Subcutaneous abdominal adipose tissue (tissue), 5 donors: Measurements from ENCODE around the gene AP5S1.

Experiments used
- H3K27ac ChIP-seq: one replicate; pipeline ENCODE4 v1.7.0; 2013; ENCODE audit warnings: low read depth, mild to moderate bottlenecking, inconsistent platforms, low read length, moderate library complexity
- H3K27me3 ChIP-seq, 5 donors: one replicate each; pipeline ENCODE4 v1.7.0; 2013; ENCODE audit warnings: low read length in 5 of 5, inconsistent platforms in 1 of 5; ENCODE audit not compliant: control insufficient read depth in 5 of 5, insufficient read depth in 4 of 5
- H3K36me3 ChIP-seq, 5 donors: one replicate each; pipeline ENCODE4 v1.7.0; 2013; ENCODE audit warnings: low read length in 5 of 5; ENCODE audit not compliant: control insufficient read depth in 5 of 5, insufficient read depth in 5 of 5
- H3K4me1 ChIP-seq, 5 donors: one replicate each; pipeline ENCODE4 v1.7.0; 2013; ENCODE audit warnings: low read length in 5 of 5, mild to moderate bottlenecking in 3 of 5, moderate library complexity in 1 of 5; ENCODE audit not compliant: control insufficient read depth in 5 of 5, insufficient read depth in 5 of 5
- H3K4me3 ChIP-seq, 5 donors: one replicate each; pipeline ENCODE4 v1.7.0; 2013; ENCODE audit warnings: low read length in 5 of 5, low read depth in 1 of 5
- H3K9ac ChIP-seq, 5 donors: one replicate each; pipeline ENCODE4 v1.7.0; 2013; ENCODE audit warnings: low read length in 5 of 5, mild to moderate bottlenecking in 4 of 5, moderate library complexity in 3 of 5
- H3K9me3 ChIP-seq, 5 donors: one replicate each; pipeline ENCODE4 v1.7.0; 2013; ENCODE audit warnings: low read length in 5 of 5; ENCODE audit not compliant: control insufficient read depth in 5 of 5
- donor health status: healthy.
- donor health status: healthy.
- donor health status: healthy.
- donor health status: healthy.
- donor health status: healthy.

AP5S1 gene

GRCh38 chr20:3811467-3812258, 8.7 kb upstream of the AP5S1 start:
- no peaks in the 10 kb centered on the region for H3K9me3 ChIP-seq
- peak overlapping the region; percentile 48 to 79 (median 57) for H3K4me3 ChIP-seq
- H3K4me1 ChIP-seq, result peaks cover 20 to 54% (median 52%) of the 10 kb centered on the region in 5 donors
- H3K27ac ChIP-seq, result peak overlapping the region; percentile 82
- H3K9ac ChIP-seq, result peak overlapping the region; percentile 16 to 77 (median 69)
- H3K36me3 ChIP-seq, result no peaks in the 10 kb centered on the region
- H3K27me3 ChIP-seq, result peaks cover 0 to 3% (median 0%) of the 10 kb centered on the region in 5 donors

GRCh38 chr20:3812259-3812681, 8.1 kb upstream of the AP5S1 start:
- H3K4me1 ChIP-seq, result peaks cover 17 to 48% (median 46%) of the 10 kb centered on the region in 5 donors

GRCh38 chr20:3812975-3813847, 7.1 kb upstream of the AP5S1 start:
- Histone ChIP-seq H3K36me3 (no peaks in the 10 kb centered on the region), H3K27me3 (peaks cover 0 to 3% (median 0%) of the 10 kb centered on the region in 5 donors), H3K27ac (peak overlapping the region; percentile 82), H3K9ac (peak overlapping the region in 1 of 5 donors; percentile 31), H3K4me1 (peaks cover 12 to 41% (median 38%) of the 10 kb centered on the region in 5 donors), H3K4me3 (no peak overlapping the region), H3K9me3 (no peaks in the 10 kb centered on the region)

More at GRCh38 chr20:3812259-3812681, 8.1 kb upstream of the AP5S1 start:
- Histone ChIP-seq H3K9me3 (no peaks in the 10 kb centered on the region), H3K9ac (peak overlapping the region in 3 of 5 donors; percentile 30 to 43 (median 38)), H3K27me3 (peaks cover 0 to 3% (median 0%) of the 10 kb centered on the region in 5 donors), H3K27ac (peak overlapping the region; percentile 82), H3K4me3 (peak overlapping the region in 2 of 5 donors; percentile 4 to 22), H3K36me3 (no peaks in the 10 kb centered on the region)

GRCh38 chr20:3813848-3814581, 6.3 kb upstream of the AP5S1 start:
- Histone ChIP-seq H3K4me1 (peaks cover 15 to 46% (median 42%) of the 10 kb centered on the region in 5 donors), H3K36me3 (no peaks in the 10 kb centered on the region), H3K4me3 (no peak overlapping the region), H3K9ac (no peak overlapping the region), H3K27me3 (peaks cover 0 to 3% (median 0%) of the 10 kb centered on the region in 5 donors), H3K27ac (no peak overlapping the region), H3K9me3 (no peaks in the 10 kb centered on the region)

DNA sequence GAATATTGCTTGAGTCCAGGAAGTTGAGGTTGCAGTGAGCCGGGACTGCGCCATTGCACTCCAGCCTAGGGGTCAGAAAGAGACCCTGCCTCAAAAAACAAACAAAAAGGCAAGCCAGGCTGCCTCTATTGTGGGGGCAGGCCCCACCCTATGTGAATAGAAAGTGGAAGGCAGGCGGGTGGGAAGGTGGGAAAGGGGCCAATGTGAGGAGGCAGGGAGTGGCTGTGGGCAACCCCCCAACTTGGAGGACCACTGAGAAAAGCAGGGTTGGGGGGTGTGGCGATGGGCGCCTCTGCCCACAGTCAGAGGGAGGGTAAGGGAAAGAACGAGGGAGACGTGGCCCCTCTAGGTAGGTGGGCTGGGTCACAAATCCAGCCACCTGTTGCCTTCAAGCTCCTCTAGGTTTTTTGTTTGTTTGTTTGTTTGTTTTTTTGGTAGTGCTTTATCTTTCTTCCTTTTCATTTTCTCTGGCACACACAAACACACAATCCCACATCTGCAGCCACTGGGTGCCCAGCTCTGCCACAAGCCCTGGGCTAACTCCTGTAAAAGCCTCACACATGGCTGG, 5.3 kb upstream of the AP5S1 start:
- Histone ChIP-seq H3K27ac (no peak overlapping the region), H3K9ac (no peak overlapping the region), H3K27me3 (peaks cover 0 to 3% (median 0%) of the 10 kb centered on the region in 5 donors), H3K9me3 (no peaks in the 10 kb centered on the region), H3K36me3 (no peaks in the 10 kb centered on the region), H3K4me3 (no peak overlapping the region), H3K4me1 (peaks cover 15 to 51% (median 49%) of the 10 kb centered on the region in 5 donors)

GRCh38 chr20:3815703-3816315, 4.5 kb upstream of the AP5S1 start:
- Histone ChIP-seq H3K36me3 (no peaks in the 10 kb centered on the region), H3K4me1 (peaks cover 12 to 45% (median 42%) of the 10 kb centered on the region in 5 donors), H3K27me3 (peaks cover 0 to 3% (median 0%) of the 10 kb centered on the region in 5 donors)

DNA sequence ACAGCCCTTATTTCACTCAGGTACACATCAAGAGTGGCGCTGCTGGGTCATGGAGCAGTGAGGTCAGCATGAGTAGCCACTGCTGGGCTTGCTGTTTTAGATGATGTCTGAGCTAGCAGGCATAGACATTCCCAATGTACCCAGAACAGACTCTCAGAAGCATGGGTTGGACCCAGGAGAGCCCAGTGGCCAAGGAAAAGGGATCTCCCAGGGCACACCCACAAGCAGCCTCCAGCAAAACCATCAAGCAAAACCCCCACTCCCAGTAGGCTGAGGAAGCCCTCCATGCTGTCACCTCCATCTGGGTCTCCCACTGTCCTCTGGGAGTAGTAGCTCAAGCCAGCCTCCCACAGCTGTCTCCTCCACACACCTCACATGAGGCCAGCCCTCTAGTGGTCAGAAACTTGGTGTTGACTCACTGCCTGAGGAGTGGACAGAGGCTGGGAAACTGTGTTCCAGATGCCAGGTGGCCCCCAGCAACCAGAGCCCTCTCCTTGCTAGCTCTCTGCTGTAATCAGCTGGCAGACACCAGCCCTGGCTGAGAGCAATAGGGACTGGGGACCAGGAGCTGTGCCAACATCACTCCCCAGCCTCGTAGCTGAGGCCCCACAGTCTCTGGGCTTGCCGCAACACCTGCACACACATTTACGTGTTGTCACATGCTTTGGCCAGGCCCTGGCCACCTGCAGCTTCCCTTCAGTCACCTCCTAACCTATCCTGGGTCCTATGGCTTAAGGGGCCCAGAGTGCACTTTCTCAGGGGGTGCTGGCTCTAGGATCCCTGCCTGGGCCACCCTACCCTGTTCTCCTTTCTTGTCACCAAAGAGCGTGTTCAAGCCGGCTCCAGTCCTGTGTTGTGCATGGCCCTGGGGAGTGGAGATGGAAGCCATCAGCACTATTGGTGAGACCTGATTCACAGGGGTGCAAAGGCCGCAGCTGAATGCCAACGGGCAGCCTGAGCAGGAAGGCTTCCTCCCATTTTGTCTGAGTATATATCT, 1.9 kb upstream of the AP5S1 start:
- peak overlapping the region; percentile 2 for H3K27ac ChIP-seq
- no peaks in the 10 kb centered on the region for H3K9me3 ChIP-seq
- no peak overlapping the region for H3K9ac ChIP-seq
- no peak overlapping the region for H3K4me3 ChIP-seq
- H3K4me1 ChIP-seq, result peaks cover 4 to 30% (median 28%) of the 10 kb centered on the region in 5 donors
- H3K27me3 ChIP-seq, result no peaks in the 10 kb centered on the region
- H3K36me3 ChIP-seq, result peaks cover 4 to 16% (median 12%) of the 10 kb centered on the region in 5 donors

More at GRCh38 chr20:3815703-3816315, 4.5 kb upstream of the AP5S1 start:
- Histone ChIP-seq H3K9me3 (no peaks in the 10 kb centered on the region), H3K9ac (no peak overlapping the region), H3K4me3 (no peak overlapping the region), H3K27ac (no peak overlapping the region)

DNA sequence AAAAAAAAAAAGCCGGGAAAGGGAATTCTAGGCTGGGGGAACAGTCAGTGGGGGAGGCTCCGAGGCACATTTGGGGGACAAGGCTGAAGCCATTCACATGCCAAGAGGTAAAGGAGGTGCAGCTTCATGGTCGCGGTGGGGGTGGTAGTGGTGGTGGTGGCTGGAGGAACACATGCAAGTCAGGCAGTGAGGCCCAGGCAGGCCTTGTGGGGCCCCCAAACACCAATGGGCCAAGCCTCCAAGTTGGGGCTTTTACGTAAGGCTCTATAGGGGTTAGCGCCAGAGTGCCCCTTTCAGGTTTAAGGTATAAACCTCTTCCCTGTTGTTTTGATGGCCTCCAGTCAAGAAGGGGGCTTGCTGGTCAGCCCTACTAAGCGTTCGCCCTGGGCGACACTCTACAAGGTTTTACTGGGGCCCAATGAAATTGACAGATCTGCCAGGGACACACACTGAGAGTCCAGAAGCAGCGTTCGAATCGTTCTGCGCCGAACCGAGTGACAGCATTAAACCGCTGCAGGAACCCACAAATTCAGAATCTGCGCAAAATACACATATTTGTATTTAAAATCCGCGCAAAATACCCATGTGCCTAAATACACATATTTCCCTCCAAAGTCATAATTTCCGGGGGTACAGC, 818 bp upstream of the AP5S1 start:
- Histone ChIP-seq H3K27me3 (no peaks in the 10 kb centered on the region), H3K4me1 (peaks cover 4 to 29% (median 28%) of the 10 kb centered on the region in 5 donors), H3K36me3 (peaks cover 4 to 27% (median 23%) of the 10 kb centered on the region in 5 donors), H3K9ac (peak overlapping the region; percentile 68 to 96 (median 89)), H3K9me3 (no peaks in the 10 kb centered on the region), H3K4me3 (peak overlapping the region; percentile 26 to 84 (median 76)), H3K27ac (peak overlapping the region; percentile 95)
